ENCODE data around the gene SPACDR. TPM values are rescaled to one million over a fixed set of nuclear protein-coding genes. Genes with fewer than 3 reads are reported as not detected.
A peak's percentile ranks its signal among the peaks of the same experiment; 100 is the strongest.

Gene SPACDR
- total and polyA plus RNA-seq, 9 of the 15 experiments (the other 6 are each of a cell fraction or from before 2014, with no cell fraction given): 0.07 to 0.55 (median 0.14) TPM; not detected in 1

- Histone ChIP-seq H4K20me1 (replicated peaks; ENCODE audit: control insufficient read depth, insufficient read depth, low read length) (peaks cover 26% of the 10 kb centered on the region), H3K4me1 (replicated peaks in 1 of 2; ENCODE audit: control insufficient read depth in 2 of 2, insufficient read depth in 2 of 2, low read length in 2 of 2) (peaks cover 52 to 75% of the 10 kb centered on the region in 2 experiments), H3K4me2 (ENCODE audit: insufficient read depth, low read length) (peak overlapping the region; percentile 93), H3K36me3 (ENCODE audit: control insufficient read depth, insufficient read depth, low read length) (peaks cover 51% of the 10 kb centered on the region), H3K4me3 (no peak overlapping the region), H3K9me1 (ENCODE audit: control insufficient read depth, insufficient read depth, low read length) (peaks cover 15% of the 10 kb centered on the region), H3K79me2 (ENCODE audit: control insufficient read depth, insufficient read depth, low read length) (peaks cover 71% of the 10 kb centered on the region), H3K9ac (ENCODE audit: insufficient read depth in 1 of 2, low read depth in 2 of 2, low read length in 2 of 2) (peak overlapping the region in 1 of 2 experiments; percentile 97; a peak in 2 of 4 replicates), H3K27me3 (ENCODE audit: control insufficient read depth in 2 of 2, insufficient read depth in 2 of 2, low read length in 2 of 2) (no peaks in the 10 kb centered on the region), H3K9me3 (replicated peaks; ENCODE audit: control insufficient read depth, insufficient read depth, low read depth, low read length) (no peaks in the 10 kb centered on the region), H2AFZ (ENCODE audit: low read depth, low read length) (no peak overlapping the region), H3K27ac (ENCODE audit: extremely low read depth, low read depth, low read length) (peak overlapping the region; percentile 96)
- BruUV-seq (replicated peaks): no TSS peak
- ATAC-seq (no peak), FAIRE-seq (no peak), DNase-seq (ENCODE audit: extremely low read depth in 1 of 4, low spot score in 3 of 4) (peak in 1 of 4 experiments; percentile 48)
- WGBS (ENCODE audit: insufficient coverage, low coverage, missing lambda C conversion rate): 60% methylated on average over 10 of the region's 10 CpGs
- ChIA-PET CTCF (ENCODE audit: low intra/inter-chr PET ratio) (no interaction called here), POLR2A (interaction anchor here (0.6 to 5.4 kb wide), 5 partner anchors 11 to 332 kb away, joined by 3 to 29 read pairs (median 4); partner anchors contain the start of gene AP4M1)
- in situ Hi-C loops (cut with MboI) (no loop called here), intact Hi-C loops (cut with micrococcal nuclease) (no loop called here)
- 0 out of 4 replicates have a peak, but pooled peaks of 1 of the 2 experiments have one; percentile 5 for TF ChIP-seq KDM1A (IDR thresholded peaks at IDR 0.05)
- no peak for TF ChIP-seq ZNF146 (CRISPR knock-in tag; IDR thresholded peaks at IDR 0.05; ENCODE audit: unreplicated experiment)
- TF ChIP-seq, protein P1, sequence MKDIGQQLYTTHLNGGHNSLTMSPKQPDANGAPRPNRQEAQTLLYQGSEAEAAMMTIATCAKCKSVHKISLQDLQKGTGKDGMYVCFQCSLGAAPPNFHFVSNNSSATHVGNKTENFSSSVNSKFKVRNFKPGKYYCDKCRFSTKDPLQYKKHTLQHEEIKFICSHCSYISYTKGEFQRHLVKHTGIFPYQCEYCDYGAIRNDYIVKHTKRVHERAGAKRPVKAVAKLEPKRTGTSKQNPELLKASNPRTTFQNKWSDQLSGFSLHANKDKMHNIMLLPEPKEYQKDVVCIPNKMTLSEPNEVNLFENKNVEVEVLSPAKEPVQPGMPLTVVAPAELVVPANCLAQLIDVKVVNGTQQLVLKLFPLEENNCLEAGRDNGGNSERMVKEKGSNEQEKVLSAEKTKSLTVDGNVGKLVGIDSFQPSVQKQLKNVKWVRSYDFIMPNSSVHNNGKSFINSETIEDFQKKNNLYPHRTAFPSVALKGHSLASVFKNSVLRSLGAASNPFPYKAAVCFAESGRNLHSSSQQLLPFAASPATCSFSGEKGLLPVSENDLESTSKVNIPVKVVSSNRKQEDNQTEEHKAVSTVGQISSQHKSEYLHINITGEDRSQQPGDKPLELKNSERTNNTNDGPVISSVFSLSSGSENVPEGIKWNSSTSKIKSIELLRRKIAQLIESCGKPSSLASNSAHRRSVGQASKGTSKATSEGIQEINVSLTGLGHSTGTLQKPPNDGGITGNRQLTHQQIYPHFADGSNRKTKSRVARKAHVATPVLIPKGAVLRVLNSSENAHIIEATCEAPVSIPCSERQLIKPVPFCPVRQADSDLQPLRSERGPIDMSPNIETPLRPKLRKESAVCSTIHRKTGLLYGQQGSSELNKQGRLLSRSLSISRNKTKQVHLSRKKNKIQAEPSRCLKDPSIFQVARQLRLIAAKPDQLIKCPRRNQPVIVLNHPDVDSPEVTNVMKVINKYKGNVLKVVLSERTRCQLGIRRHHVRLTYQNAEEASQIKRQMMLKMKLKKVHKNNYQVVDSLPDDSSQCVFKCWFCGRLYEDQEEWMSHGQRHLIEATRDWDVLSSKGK (CRISPR knock-in tag; IDR thresholded peaks at IDR 0.05): no peak
- TF ChIP-seq, protein P2, sequence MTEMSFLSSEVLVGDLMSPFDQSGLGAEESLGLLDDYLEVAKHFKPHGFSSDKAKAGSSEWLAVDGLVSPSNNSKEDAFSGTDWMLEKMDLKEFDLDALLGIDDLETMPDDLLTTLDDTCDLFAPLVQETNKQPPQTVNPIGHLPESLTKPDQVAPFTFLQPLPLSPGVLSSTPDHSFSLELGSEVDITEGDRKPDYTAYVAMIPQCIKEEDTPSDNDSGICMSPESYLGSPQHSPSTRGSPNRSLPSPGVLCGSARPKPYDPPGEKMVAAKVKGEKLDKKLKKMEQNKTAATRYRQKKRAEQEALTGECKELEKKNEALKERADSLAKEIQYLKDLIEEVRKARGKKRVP (CRISPR knock-in tag; IDR thresholded peaks at IDR 0.05): no peak
- TF ChIP-seq TEAD4 (IDR thresholded peaks at IDR 0.05; ENCODE audit: low read length): 0 out of 2 replicates have a peak, but pooled peaks have one; percentile 8
- TF ChIP-seq TEAD4 (CRISPR knock-in tag; IDR thresholded peaks at IDR 0.05; ENCODE audit: borderline replicate concordance): no peak
- TF ChIP-seq SUPT5H (IDR thresholded peaks at IDR 0.05): peak; percentile 66
- peak; percentile 12; the same call in 1 of the 2 replicates for TF ChIP-seq LEF1 (IDR thresholded peaks at IDR 0.05)
- TF ChIP-seq KHSRP (IDR thresholded peaks at IDR 0.05): no peak
- no peak for TF ChIP-seq MCM3 (IDR thresholded peaks at IDR 0.05)
- TF ChIP-seq BRCA1 (IDR thresholded peaks at IDR 0.05): no peak
- TF ChIP-seq BRCA1 (CRISPR knock-in tag; IDR thresholded peaks at IDR 0.05): no peak
- TF ChIP-seq GATAD2B (IDR thresholded peaks at IDR 0.05; ENCODE audit: borderline replicate concordance): no peak
- TF ChIP-seq U2AF2 (optimal IDR thresholded peaks at IDR 0.05; ENCODE audit: low read depth, low read length): no peak
- peak; percentile 45 for TF ChIP-seq POLR2AphosphoS5 (IDR thresholded peaks at IDR 0.05; ENCODE audit: control insufficient read depth, insufficient read depth, low read depth, low read length)
- 0 out of 2 replicates have a peak, but pooled peaks have one; percentile 24 for TF ChIP-seq ZBTB7A (IDR thresholded peaks at IDR 0.05; ENCODE audit: borderline replicate concordance, control insufficient read depth, low read depth, low read length)
- 0 out of 2 replicates have a peak, but pooled peaks have one; percentile 75 for TF ChIP-seq KAT7 (CRISPR knock-in tag; IDR thresholded peaks at IDR 0.05; ENCODE audit: borderline replicate concordance)
Observed at GRCh38 chr7:100433592-100434296, 30.3 kb downstream of the SPACDR start.

Data from K562 (cell line).